HUES48 (cell line): ENCODE data around the gene EMC9.
"Not testable (repeated sequence)": the region's sequence is repeated elsewhere in the genome, so short reads cannot be mapped to it uniquely, and the experiment has no call there.

ENCODE experiments used
- H3K27ac ChIP-seq: one replicate; pipeline ENCODE4 v1.7.0; 2013; ENCODE audit warnings: low read depth, low read length, inconsistent platforms
- H3K27me3 ChIP-seq: 2 replicates; pipeline ENCODE4 v1.6.1; 2013; ENCODE audit warnings: mild to moderate bottlenecking, low read length; ENCODE audit not compliant: control insufficient read depth, insufficient read depth
- H3K36me3 ChIP-seq: 2 replicates; pipeline ENCODE4 v1.6.1; 2013; ENCODE audit warnings: low read length; ENCODE audit not compliant: control insufficient read depth, insufficient read depth
- H3K4me1 ChIP-seq: 2 replicates; pipeline ENCODE4 v1.6.1; 2013; ENCODE audit warnings: mild to moderate bottlenecking, low read length; ENCODE audit not compliant: control insufficient read depth, insufficient read depth
- H3K4me3 ChIP-seq: 2 replicates; pipeline ENCODE4 v1.5.1; 2013; ENCODE audit warnings: mild to moderate bottlenecking, low read depth, low read length
- H3K9ac ChIP-seq: 2 replicates; pipeline ENCODE4 v1.6.1; 2013; ENCODE audit warnings: mild to moderate bottlenecking, low read depth, low read length, moderate library complexity
- H3K9me3 ChIP-seq: 2 replicates; pipeline ENCODE4 v1.6.1; 2013; ENCODE audit warnings: low read length; ENCODE audit not compliant: control insufficient read depth, insufficient read depth

Gene EMC9

DNA sequence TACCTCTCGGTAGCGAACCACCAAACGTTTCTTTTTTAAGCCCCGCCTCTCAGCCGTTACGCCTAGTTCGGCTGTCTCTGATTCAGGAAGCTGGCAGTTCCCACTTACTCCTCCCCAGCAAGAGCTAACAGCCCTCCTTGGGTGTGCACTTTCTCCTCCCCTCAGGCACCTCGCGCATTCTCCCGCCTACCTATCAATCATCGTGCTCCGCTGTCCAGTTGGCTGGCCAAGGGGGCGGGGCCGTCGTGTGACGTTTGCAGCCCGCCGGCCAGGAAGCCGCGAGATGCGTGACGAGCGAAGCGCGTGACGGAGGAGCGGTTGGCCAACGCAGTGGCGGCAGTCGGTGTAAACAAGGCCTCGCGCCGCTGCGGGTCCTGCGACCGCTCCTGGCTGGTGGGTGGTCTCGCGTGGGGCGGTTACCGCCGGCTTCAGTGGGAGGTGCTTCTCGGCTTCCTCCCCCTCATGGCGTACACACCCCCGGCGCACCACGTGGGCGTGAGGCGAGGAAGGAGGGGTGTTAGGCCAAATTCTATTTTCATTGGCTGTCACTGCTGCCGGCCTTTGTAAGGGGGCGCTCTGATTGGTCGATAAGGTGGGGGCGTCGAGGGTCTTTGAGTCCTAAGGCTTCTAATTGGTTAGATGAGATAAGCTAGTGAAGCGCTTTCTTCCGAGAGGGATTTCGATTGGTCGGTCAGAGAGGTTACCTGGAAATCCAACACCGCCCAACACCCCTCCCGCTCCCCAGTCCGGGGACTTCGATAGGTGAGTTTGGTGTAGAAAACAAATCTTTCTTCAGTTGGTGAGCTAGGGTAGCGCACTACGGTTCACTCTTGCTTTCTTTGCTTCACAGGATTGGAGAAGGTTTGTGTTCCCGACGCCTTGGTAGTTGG, 26.6 kb downstream of the EMC9 start, which contains the start of the genes DCAF11 and NRL:
DCAF11 (plus strand) TSS at position 246 of the 890 bp plus-strand sequence. CDS start 818 bp downstream, outside the sequence.
NRL (minus strand) TSS at position 418 of the 890 bp plus-strand sequence. CDS start 32,101 bp downstream, outside the sequence.
- no peaks in the 10 kb centered on the region for H3K9me3 ChIP-seq
- H3K36me3 ChIP-seq, result peaks cover 34% of the 10 kb centered on the region
- peak within 1 kb of the TSS; percentile 91 for H3K9ac ChIP-seq
- H3K27me3 ChIP-seq, result no peaks in the 10 kb centered on the region
- H3K4me1 ChIP-seq, result no peaks in the 10 kb centered on the region
- peak within 1 kb of the TSS; percentile 92 for H3K4me3 ChIP-seq
- H3K27ac ChIP-seq, result peak within 1 kb of the TSS; percentile 97

DNA sequence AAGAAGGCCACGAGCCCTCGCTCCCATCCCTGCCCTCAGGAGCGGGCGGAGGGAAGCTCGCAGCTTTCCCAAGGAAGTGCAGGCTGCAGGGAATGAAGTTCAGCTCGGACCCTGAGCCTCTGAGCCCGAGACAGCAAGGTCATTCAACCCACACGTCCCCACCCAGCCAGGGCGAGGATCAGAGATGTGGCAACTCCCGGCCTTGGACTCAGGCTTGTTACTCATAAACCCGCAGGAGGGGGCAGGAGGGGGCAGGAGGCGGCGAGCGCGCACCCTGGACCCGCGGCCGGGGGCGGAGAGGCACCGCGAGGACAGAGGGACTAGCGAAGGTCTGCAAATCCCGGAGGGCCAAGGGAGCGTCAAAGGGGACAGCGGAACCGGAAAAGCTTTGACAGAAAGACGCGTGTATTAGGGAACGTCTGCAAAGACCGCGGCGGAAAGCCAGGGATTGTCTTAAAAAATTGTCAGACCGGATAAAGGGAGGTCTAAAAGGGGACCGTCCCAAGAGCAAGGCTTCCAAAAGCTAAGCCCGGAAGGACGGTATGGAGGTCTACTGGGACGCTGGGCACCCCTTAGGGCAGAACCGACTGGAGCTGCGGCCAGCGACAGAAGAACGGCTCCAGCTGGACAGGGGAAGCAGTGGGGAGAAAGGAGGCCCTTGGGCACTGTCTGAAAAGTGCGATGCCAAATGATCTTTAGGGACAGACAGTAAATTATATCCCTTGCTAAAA, 27.4 kb downstream of the EMC9 start:
- H3K27me3 ChIP-seq, result no peaks in the 10 kb centered on the region
- no peaks in the 10 kb centered on the region for H3K4me1 ChIP-seq
- H3K4me3 ChIP-seq, result peak overlapping the region; percentile 92

DNA sequence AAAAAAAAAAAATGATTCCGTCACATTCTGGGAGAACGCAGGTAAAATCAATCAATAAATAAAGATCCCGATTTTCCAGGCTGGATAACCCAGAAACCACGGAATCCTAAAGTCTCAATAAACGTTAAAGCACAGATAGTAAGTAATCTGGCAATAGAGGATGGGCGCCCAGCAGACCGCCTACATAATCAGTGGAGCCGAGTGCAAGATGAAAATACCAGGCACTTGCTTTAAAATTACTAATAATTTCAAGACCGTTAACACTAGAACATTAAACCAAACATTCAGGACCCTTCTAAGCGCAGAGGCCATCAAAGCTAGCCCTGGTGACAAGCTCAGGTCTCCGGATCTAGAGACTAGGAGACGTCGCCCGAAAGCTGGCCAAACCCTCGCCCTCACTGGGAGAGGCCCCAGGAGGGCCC, 28.0 kb downstream of the EMC9 start:
- Histone ChIP-seq H3K9me3 (no peaks in the 10 kb centered on the region), H3K4me1 (no peaks in the 10 kb centered on the region), H3K9ac (peak overlapping the region; percentile 66), H3K27ac (peak overlapping the region; percentile 97), H3K36me3 (peaks cover 20% of the 10 kb centered on the region), H3K4me3 (peak overlapping the region; percentile 92), H3K27me3 (no peaks in the 10 kb centered on the region)

More for the DNA sequence above, 27.4 kb downstream of the EMC9 start:
- Histone ChIP-seq H3K9me3 (no peaks in the 10 kb centered on the region), H3K27ac (peak overlapping the region; percentile 97), H3K36me3 (peaks cover 26% of the 10 kb centered on the region), H3K9ac (peak overlapping the region; percentile 66)

DNA sequence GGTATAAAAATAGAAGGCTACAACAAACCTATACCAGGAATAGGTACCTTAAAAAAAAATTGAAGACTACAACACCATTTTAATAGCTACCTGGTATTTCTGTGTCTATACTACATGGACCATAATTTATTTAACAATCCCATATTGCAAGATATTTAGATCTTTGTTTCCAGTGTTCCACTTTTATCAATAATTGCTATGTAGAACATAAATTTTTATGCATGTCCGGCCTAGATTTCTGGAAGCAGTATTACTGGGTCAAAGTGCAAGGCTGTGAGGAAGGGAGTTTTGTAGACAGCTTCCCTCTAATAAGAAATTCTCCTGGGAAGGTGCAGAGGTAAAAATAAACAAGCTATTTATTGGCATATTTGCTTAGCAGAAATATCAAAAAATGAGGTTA, 30.9 kb downstream of the EMC9 start:
- Histone ChIP-seq H3K9ac (no peak overlapping the region), H3K27ac (no peak overlapping the region), H3K9me3 (no peaks in the 10 kb centered on the region), H3K27me3 (no peaks in the 10 kb centered on the region), H3K4me1 (no peaks in the 10 kb centered on the region), H3K36me3 (no peaks in the 10 kb centered on the region), H3K4me3 (no peak overlapping the region)

DNA sequence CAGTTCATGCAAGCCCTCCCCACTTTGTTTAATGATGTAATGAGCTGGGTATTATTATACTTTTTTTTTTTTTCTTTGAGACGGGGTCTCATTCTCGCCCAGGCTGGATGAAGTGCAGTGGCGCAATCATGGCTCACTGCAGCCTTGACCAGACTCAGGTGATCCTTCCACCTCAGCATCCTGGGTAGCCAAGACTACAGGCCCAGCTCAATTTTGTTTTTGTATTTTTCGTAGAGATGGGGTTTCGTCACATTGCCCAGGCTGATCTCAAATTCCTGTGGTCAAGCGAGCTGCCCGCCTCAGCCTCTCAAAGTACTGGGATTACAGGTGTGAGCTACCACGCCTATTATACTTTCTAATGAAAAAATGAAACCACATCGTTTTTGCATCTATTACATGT, 31.3 kb downstream of the EMC9 start:
- H3K27ac ChIP-seq, result no peak overlapping the region
- no peaks in the 10 kb centered on the region for H3K4me1 ChIP-seq
- H3K36me3 ChIP-seq, result no peaks in the 10 kb centered on the region
- H3K9me3 ChIP-seq, result no peaks in the 10 kb centered on the region
- H3K27me3 ChIP-seq, result no peaks in the 10 kb centered on the region
- no peak overlapping the region for H3K4me3 ChIP-seq
- H3K9ac ChIP-seq, result no peak overlapping the region

DNA sequence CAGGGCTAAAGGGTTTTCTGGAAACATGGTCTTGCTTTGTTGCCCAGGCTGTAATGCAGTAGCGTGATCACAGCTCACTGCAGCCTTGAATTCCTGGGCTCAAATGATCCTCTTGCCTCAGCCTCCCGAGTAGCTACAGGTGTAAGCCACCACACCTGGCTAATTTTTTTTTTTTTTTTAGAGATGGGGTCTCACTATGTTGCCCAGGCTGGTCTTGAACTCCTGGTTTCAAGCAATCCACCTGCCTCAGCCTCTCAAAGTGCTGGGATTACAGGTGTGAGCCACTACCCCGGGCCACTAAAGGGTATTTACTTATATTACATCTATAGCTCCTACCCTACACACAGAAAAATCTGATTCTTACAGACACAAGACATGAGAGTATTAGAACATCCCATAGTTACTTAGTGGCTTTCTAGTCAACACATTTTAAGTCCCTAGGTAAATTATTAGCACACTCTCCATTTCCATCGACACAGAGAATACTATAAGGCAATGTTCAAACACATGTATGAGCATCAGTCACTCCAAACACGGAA, 33.0 kb downstream of the EMC9 start:
- H3K4me3 ChIP-seq, result no peak overlapping the region
- H3K9ac ChIP-seq, result no peak overlapping the region
- peaks cover 8% of the 10 kb centered on the region for H3K36me3 ChIP-seq
- H3K27me3 ChIP-seq, result no peaks in the 10 kb centered on the region
- H3K9me3 ChIP-seq, result no peaks in the 10 kb centered on the region; the same call in 1 of the 2 replicates
- H3K27ac ChIP-seq, result no peak overlapping the region
- H3K4me1 ChIP-seq, result no peaks in the 10 kb centered on the region

DNA sequence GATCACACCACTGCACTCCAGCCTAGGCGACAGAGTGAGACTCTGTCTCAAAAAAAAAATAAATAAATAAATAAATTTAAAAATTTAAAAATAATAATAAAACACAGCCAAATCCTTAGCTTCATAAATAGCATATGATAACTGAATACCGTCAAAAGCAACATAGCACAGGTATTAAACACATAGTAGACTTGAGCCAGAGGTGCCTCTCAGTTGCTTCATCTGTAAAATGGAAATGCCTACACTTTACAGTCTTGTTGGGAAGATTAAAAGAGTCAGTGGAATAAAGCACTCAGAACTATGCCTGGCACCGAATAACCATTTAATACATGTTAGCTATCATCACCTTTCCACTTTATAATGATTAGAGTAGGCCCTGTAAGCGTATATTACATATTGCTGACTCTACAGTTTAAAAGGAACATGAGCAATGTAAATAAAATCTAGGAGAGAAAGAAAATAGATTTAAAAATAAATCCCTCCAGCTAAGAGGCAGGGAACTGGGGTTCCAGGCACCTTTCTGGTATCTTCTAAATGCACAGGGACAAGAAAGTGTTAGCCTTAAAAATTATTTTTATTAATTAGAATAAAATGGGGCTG, 34.6 kb downstream of the EMC9 start:
- peaks cover 21% of the 10 kb centered on the region for H3K36me3 ChIP-seq
- H3K9ac ChIP-seq, result no peak overlapping the region
- H3K27ac ChIP-seq, result no peak overlapping the region
- H3K4me1 ChIP-seq, result no peaks in the 10 kb centered on the region
- no peaks in the 10 kb centered on the region; the same call in 1 of the 2 replicates for H3K9me3 ChIP-seq
- H3K4me3 ChIP-seq, result no peak overlapping the region
- H3K27me3 ChIP-seq, result no peaks in the 10 kb centered on the region

DNA sequence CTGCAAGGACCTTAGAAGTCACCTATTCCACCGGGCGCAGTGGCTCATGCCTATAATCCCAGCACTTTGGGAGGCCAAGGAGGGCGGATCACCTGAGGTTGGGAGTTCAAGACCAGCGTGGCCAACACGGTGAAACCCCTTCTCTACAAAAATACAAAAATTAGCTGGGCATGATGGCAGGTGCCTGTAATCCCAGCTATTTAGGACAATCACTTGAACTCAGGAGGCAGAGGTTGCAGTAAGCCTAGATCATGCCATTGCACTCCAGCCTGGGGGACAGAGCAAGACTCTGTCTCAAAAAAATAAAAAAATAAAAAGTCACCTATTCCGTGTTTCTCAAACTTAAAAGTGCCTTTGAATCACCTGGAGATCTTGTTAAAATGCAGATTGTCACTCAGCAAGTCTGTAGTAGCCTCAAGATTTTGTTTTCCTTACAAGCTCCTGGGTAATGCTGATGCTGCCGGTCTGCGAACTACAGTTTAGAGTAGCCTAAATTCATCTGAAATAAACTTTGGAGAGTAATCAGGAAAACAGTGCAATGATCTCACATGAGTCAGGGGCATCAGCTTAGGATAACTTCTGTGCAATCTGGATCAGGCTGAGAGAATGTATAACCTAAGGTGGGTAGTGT, 35.7 kb downstream of the EMC9 start:
- not testable (repeated sequence) for H3K27ac ChIP-seq, H3K9ac ChIP-seq, H3K9me3 ChIP-seq, H3K4me1 ChIP-seq, H3K4me3 ChIP-seq, H3K27me3 ChIP-seq
- peaks cover 29% of the 10 kb centered on the region for H3K36me3 ChIP-seq

DNA sequence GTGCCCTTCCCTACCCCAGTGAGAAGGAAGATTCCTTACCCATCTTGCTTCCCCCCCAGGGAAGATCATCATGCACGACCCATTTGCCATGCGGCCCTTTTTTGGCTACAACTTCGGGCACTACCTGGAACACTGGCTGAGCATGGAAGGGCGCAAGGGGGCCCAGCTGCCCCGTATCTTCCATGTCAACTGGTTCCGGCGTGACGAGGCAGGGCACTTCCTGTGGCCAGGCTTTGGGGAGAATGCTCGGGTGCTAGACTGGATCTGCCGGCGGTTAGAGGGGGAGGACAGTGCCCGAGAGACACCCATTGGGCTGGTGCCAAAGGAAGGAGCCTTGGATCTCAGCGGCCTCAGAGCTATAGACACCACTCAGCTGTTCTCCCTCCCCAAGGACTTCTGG, 37.9 kb downstream of the EMC9 start:
- Histone ChIP-seq H3K27me3 (no peaks in the 10 kb centered on the region), H3K4me3 (no peak overlapping the region), H3K4me1 (no peaks in the 10 kb centered on the region), H3K9ac (no peak overlapping the region), H3K36me3 (peaks cover 51% of the 10 kb centered on the region), H3K9me3 (no peaks in the 10 kb centered on the region; the same call in 1 of the 2 replicates), H3K27ac (no peak overlapping the region)

DNA sequence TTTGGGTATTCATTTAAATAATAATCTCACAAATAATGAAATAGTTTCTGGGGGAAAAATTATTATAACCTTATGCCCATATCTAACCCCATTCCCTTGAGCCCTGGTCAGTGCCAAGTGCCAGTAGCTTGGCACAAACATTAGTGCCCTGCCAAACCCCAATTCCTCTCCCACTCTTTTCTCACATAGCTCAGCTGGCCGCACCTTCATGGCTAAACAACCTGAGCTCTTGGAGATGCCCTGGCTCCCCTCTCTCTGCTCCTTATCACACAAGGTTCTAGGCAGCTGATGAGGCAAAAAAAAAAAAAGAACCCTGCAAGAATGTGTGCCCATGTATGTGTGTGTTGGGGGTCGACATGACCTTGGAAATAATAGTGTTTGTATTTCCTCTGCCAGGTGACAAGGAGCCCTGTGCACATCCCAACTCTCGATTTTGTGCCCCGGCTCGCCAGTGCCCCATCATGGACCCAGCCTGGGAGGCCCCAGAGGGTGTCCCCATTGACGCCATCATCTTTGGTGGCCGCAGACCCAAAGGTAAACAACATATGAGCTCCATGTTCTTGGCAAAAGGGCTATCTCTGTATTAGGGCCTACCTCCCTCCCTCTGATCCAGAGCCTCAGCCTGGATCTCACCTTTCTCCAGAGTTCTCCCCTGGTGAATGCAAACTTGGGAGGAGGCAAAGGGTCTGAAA, 38.9 kb downstream of the EMC9 start:
- Histone ChIP-seq H3K27ac (no peak overlapping the region), H3K4me3 (no peak overlapping the region), H3K27me3 (no peaks in the 10 kb centered on the region), H3K9ac (no peak overlapping the region), H3K4me1 (no peaks in the 10 kb centered on the region), H3K9me3 (no peaks in the 10 kb centered on the region; the same call in 1 of the 2 replicates), H3K36me3 (peaks cover 60% of the 10 kb centered on the region)
